NCI-H1092 treated with DMSO at 0.1 percent for 48 hours (cell line): ENCODE measurements around the gene KLHL15.
"Not testable (repeated sequence)": the region's sequence is repeated elsewhere in the genome, so short reads cannot be mapped to it uniquely, and the experiment has no call there.

ENCODE experiments used
- DNase-seq: peaks from one replicate; lab custom pipeline; 2025; lab: John Stamatoyannopoulos, UW

The KLHL15 gene, protein sequence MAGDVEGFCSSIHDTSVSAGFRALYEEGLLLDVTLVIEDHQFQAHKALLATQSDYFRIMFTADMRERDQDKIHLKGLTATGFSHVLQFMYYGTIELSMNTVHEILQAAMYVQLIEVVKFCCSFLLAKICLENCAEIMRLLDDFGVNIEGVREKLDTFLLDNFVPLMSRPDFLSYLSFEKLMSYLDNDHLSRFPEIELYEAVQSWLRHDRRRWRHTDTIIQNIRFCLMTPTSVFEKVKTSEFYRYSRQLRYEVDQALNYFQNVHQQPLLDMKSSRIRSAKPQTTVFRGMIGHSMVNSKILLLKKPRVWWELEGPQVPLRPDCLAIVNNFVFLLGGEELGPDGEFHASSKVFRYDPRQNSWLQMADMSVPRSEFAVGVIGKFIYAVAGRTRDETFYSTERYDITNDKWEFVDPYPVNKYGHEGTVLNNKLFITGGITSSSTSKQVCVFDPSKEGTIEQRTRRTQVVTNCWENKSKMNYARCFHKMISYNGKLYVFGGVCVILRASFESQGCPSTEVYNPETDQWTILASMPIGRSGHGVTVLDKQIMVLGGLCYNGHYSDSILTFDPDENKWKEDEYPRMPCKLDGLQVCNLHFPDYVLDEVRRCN

DNA sequence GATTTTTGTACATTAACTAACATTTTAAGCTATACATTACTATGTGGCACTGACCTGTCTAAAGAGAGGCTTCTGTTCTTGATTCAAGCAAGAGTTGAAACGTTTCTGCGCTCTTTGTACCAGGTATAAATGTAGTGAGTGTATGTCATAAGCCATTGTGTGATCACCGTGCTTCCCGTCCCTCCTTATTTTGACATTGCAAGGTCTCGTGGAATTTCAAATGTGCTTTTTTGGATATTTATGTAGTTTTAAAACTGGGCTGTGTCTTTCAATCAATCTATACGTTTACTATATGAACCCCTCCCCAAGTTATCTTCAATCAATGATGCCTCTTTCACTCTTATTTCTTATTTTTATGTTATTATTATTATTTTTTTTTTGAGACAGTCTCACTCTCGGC is at the start of gene KLHL15:
KLHL15 (minus strand) TSS at position 101 of the 400 bp plus-strand sequence. CDS start 20,493 bp downstream, outside the sequence.
- DNase-seq: no peak

DNA sequence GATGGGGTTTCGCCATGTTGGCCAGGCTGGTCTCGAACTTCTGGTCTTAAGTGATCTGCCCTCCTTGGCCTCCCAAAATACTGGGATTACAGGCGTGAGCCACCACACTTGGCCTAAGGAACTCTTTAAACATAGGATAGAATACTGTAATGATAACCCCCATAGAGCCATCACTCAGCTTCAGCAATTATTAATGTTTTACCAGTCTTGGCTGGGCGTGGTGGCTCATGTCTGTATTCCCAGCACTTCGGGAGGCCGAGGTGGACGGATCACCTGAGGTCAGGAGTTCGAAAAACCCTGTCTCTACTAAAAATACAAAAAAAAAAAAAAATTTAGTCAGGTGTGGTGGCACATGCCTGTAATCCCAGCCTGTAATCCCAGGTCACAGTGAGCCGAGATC is 42.9 kb upstream of the KLHL15 start:
- DNase-seq: no peak

DNA sequence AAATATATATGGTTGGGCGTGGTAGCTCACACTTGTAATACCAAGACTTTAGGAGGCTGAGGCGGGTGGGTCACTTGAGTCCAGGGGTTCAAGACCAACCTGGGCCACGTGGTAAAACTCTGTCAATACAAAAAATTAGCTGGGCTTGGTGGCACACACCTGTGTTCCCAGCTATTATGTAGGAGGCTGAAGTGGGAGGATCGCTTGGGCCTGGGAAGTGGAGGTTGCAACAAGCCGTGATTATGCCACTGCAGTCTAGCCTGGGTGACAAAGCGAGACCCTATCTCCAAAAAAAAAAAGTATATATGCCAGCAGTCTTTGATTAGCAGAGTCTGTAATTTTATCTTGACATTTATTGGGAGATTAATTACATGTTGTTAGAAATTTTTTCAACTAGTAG is 36.5 kb upstream of the KLHL15 start:
- DNase-seq: no peak

DNA sequence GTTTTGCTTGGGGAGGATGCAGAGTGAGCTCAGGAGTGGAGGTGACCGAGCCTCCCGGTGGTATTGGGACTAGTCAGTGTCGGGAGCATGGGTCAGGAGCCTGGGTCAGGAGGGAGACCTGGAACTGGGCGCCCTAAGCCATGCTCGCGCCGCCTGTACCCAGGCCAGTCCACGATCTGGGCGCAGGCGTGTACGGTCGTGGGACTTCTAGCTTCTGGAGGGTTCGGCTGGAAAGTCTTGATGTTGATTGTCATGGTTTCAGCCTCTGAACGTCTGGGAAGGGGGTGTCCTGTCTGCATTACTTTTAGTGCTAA is 28.0 kb upstream of the KLHL15 start:
- DNase-seq: no peak

DNA sequence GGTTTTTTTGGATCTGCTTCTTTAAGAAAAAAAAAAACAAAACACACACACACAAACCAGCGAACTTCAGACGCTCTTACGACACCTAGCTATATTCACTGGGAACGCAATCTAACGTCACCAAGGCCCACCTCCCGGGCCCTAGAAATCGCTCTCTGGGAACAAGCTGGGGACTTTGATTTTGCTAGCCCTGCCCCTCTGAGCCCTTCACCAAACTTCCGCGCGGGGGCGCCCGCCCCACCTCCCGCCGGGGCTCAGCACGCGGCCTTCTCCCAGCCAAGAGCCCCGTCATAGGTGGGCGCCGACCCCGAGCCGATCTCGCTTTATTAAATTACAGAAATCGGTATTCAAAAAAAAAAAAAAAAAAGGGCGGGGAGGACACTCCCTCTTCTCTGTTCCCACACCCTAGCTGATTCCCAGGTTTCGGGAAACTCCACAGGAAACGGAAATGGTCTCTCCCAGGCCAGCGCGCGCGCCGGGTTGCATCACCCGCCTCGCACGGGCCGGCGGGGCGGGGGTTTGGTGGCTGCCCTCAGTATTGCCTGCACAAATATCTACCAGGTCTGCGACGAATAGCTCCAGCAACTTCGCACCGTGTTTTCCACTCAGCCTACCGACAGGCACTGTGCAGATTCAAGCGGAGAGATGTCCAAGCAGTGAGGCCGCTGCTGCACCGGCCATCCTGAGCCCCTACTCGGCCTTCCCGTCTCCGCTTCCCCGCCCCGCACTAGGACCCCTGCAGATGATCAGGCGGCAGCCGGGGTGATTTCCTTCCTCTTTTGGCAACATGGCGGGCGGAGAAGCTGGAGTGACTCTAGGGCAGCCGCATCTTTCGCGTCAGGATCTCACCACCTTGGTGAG is 27.4 kb upstream of the KLHL15 start, which contains the start of gene EIF2S3:
EIF2S3 (plus strand) TSS at position 775 of the 861 bp plus-strand sequence; CDS start at position 788, 13 bp downstream.
- DNase-seq: peak; percentile 98

DNA sequence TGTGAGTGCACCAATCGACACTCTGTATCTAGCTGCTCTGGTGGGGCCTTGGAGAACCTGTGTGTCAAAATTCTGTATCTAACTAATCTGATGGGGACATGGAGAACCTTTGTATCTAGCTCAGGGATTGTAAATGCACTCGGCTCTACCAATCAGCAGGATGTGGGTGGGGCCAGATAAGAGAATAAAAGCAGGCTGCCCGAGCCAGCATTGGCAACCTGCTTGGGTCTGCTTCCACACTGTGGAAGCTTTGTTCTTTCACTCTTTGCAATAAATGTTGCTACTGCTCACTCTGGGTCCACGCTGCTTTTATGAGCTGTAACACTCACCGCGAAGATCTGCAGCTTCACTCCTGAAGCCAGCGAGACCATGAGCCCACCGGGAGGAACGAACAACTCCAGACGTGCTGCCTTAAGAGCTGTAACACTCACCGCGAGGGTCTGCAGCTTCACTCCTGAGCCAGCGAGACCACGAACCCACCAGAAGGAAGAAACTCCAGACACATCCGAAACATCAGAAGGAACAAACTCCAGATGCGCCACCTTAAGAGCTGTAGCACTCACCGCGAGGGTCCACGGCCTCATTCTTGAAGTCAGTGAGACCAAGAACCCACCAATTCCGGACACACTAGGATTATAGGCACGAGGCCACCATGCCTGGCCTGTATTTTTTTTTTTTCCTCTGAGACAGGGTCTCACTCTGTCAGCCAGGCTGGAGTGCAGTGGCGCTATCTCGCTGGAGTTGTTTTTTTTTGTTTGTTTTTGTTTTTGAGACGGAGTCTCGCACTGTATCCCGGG is 23.7 kb upstream of the KLHL15 start:
- not testable (repeated sequence) for DNase-seq

DNA sequence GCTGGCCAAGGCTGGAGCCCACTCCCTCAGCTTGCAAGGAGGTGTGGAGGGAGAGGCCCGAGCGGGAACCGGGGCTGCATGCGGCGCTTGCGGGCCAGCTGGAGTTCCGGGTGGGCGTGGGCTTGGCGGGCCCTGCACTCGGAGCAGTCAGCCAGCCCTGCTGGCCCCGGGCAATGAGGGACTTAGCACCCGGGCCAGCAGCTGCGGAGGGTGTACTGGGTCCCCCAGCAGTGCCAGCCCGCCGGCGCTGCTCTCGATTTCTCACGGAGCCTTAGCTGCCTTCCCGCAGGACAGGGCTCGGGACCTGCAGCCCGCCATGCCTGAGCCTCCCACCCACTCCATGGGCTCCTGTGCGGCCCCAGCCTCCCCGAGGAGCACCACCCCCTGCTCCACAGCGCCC is 22.7 kb upstream of the KLHL15 start:
- DNase-seq: not testable (repeated sequence)

DNA sequence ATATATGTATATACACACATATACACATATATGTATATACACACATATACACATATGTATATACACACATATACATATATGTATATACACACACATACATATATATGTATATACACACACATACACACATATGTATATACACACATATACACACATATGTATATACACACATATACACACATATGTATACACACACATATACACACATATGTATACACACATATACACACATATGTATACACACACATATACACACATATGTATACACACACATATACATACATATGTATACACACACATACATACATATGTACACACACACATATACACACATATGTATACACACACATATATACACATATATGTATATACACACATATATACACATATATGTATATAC is 19.1 kb upstream of the KLHL15 start:
- not testable (repeated sequence) for DNase-seq

DNA sequence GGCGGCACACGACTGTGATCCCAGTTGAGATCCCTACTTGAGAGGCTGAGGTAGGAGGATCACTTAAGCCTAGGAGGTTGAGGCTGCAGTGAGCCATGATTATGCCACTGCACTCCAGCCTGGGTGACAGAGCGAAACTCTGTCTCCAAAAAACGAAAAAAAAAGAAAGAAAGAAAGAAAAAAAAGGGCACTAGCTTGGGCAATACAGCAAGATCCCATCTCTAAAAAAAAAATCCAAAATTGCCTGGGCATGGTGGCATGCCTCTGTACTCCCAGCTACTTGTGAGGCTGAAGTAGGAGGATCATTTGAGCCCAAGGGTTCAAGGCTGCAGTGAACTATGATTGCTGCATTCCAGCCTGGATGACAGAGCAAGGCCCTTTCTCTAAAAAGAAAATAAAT is 10.7 kb upstream of the KLHL15 start:
- no peak for DNase-seq

DNA sequence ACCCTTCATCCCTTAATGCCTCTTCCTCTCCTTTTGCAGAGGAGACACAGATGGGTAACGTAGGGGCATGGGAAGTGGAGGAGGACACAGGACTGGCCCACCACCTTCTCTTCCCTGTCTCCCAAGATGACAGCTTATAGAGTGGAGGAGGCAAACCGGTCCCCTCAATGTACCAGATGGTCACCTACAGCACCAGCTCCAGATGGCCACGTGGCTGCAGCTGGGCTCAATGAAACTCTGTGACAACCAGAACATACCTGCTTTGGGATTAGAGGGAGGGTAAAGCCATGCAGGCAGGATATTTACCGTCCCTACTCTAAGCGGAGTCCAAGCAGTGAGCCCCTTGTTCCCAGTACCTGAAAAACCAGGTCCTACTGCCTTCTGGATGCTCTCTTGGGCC is 7.5 kb upstream of the KLHL15 start:
- DNase-seq: no peak

DNA sequence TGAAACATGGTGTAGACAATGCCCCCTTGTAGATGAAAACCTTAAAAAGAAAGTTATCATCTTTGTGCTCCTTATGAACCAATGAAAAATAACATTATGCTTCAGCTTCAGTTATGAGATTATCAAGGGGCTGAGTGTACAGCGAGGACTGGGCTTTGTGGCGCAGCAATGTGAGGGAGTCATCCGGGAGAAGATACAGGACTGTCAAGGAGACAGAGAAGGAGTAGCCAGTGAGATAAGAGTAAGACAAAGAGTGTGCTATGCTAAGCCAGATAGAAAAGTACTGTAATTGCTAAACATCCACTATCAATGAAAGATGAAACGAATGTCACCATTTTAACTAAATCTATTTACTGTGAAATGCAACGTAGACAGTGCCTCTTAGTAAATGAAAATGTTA is 3.6 kb upstream of the KLHL15 start:
- DNase-seq: no peak

DNA sequence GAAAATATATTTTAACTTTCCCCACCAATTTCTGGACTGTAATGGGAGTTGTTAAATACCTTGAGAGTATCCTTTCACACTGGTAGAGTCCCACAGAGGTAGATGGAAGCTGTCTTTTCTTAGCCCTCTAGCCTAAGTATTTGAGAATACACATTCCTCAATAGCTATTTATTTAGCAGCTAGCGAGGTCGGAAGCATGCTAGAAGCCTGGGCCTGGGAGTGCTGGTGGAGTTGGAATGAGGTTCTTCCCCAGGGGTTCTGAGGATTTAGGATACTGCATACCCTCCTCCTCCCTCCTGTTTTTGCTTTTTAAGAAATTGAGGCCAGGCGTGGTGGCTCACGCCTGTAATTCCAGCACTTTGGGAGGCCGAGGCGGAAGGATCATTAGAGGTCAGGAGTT is 999 bp upstream of the KLHL15 start:
- no peak for DNase-seq

DNA sequence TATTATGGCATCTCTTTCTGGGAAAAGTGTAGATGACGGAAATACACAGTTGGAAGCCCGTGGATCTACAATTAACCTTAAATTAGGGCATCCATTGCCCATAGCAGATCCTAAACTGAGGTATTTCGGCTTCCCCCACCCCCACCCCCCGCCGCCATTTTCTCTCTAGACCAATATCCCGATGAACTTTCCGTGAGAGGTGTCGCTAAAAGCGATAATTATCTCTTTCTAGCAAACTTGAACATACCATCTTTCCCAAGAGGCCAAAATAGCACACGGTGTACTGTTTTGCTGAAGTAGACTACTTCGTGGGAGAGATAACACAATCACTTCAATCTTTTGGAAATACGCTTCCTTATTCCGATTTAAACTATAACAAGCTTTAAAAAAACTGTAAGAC is 554 bp downstream of the KLHL15 start:
- DNase-seq: no peak

DNA sequence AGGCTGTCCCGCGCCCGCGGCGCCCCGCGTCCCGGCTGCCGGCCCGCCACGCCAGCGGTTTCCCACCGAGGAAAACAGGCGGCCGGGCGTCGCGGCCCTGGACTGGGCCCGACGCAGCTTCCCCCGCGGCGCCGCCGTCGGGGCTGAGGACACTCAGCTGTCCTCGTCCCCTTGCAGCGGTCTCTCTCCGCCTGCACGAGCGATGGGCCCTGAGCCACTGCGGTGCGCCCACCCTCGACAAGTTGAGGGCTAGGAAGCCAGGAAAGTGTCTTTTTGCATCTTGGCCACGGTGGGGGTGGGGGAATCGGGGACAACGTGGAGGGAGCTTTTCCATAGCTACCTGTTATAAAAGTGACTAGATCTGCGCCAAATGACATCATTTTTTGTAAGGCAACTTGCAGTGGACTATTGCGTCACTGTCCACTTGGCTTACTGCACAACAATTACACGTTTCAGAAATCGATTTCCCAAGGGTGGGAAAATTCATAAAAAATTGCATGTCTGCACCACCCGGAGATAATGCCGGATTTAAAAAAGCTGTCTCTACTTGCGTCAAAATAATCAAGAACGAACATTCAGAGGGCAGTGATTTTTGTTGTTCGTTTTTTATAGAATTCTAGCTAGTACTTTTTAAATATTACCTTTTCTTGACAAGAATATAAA is 1.1 kb downstream of the KLHL15 start:
- peak; percentile 53 for DNase-seq

DNA sequence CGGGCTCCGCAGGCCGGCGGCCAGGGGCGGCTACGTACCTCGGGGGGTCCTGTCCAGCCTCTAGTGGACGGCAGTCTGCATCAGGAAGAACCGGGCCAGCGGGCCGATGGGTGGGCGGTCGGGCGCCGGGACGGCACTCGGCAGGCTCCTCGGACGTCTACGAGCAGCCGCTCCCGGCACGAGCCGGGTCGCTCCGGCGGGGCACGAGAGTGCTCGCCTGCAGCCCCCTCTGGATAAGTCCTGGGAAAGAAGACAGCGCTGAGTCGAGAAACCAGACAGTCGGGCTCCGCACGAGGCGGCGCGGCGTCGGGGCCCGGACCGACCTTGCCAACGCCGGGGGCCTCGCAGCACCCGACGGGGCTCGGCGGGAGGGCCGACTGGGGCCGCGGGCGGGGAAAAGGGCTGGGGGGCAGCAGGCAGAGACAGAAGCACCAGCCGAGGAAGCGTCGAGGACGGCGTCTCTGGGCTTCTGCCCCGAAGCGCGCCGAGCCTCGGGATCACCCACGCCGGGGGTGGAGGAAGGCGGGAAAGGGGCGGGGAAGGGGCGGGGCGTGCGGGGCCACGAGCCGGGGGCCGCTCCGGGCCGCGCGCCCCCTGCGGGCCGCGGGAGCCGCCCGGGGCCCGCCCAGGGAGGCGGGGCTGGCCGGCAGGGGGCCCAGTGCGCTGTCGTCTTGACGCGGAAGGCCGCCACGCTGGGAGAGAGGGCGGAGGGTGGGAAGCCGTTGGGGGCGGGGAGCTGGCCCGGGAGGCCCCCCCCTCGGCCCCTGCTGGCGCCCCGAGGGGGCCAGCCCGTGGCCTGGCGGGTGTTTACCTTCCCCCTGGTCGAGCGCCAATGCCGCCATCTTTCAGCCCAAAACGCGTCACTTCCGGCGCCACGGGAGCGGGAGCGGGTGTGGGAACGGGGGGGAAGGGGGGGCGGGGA is 1.9 kb downstream of the KLHL15 start:
- peak; percentile 85 for DNase-seq

DNA sequence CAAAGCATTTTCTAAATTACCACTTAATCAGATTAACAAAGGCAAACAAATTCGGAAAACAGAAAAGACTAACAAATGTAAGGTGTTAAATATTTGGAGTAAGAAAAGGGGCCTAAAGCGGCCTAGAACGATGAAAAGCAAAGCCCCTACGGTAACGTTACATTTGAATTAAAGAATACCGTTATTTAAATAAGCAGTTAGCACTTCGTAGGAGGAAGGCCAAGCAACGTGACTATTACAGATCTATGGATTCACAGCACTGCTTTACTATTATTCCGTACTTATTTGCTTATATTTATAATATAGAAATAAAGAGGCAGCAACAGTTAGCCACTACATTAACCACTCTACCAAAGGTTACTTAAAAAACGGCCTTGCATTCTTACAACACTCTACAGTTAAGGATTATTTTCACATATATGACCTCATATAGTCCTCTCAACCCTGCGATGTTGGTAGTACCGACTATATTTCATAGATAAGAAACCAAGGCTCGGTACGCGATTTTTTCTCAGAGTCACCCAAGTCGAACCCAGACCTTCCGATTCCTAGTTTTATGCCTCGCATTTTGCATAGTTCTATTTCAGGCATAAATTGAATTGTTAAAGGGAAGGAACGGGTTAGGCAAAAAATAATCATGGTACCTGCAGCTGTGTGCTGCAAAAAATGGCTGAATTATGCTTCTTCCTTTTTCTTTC is 2.9 kb downstream of the KLHL15 start:
- peak; percentile 50 for DNase-seq

DNA sequence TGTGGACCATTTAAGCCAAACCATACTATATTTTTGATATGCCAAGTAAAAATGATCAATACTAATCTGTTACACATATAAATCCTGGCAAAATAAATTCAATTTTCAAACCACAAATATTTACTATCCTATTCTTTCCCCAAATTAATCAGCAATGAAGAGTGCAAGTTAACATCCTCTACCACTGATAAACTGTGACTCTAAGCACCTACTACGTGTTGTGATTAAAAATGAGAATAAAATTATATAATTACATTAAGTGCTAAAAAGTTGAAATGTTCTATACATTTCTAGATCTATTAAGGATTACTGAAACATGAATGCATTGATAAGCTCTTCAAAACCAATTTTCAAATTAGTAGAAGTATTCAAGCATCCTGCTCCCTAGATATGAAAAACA is 3.4 kb downstream of the KLHL15 start:
- no peak for DNase-seq

DNA sequence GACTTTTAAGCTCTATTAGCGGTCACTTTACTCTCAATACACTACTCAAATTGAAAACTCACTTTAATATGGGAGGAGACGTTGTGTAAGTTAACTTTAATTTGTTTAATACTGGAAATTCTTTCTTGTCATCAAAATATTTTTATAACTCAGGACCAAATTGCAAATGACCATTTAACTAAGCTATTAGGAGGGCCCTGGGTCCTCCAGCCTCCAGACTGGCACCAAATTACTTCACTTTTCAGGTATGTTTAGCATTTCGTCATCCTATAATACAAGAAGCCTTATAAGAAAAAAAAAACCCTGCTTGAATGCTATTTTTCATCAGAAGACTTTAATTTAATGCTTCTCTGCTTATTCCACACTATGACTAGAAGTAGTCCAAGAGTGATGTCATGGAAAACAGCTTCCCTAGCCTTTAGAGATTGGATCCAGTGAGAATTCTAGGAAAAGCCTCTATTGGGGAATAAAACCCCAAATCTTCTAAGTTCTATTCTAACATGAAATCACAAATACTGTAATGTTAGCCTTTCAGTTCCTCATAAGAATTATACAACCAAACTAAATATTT is 6.6 kb downstream of the KLHL15 start:
- no peak for DNase-seq

DNA sequence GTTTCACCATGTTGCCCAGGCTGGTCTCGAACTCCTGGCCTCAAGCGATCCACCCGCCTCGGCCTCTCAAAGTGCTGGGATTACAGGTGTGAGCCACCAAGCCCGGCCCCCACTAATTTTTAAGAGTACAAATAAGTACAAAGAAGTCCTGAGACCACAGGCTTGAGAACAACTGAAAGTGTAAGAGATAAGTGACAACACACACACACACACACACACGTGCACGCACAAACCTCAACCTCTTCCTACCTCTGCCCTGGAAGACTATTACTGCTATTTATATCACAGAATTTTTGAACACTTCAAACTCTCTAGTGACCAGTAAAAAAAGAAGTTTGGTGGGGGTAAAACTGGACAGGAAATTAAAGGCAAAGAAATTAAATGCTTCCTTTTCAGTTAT is 7.5 kb downstream of the KLHL15 start:
- no peak for DNase-seq
